Measurements from ENCODE around the gene PGK1.
A peak's percentile ranks its signal among the peaks of the same experiment; 100 is the strongest.
"Not testable (repeated sequence)": the region's sequence is repeated elsewhere in the genome, so short reads cannot be mapped to it uniquely, and the experiment has no call there.

The PGK1 gene

DNA sequence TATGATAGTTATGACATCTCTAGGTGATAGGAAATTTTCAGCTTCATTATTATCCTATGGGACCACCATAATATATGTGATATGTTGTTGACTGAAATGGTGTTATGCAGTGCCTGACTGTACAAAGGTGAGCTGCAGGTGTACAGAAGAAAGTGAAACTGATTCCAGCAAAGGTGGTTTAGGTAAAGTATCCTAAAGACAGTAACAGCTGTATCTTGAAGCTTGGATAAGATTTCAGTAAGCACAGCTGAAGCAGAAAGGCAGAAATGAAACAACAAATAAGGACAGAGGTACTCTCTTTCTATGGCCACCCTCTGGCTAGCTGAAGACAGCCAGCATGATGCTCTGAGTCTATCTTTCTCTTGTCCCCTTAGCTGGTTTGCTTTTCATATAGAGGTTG lies 30.0 kb upstream of the PGK1 start:
- CTCF ChIA-PET = no interaction called here
- TF ChIP-seq, protein P1, sequence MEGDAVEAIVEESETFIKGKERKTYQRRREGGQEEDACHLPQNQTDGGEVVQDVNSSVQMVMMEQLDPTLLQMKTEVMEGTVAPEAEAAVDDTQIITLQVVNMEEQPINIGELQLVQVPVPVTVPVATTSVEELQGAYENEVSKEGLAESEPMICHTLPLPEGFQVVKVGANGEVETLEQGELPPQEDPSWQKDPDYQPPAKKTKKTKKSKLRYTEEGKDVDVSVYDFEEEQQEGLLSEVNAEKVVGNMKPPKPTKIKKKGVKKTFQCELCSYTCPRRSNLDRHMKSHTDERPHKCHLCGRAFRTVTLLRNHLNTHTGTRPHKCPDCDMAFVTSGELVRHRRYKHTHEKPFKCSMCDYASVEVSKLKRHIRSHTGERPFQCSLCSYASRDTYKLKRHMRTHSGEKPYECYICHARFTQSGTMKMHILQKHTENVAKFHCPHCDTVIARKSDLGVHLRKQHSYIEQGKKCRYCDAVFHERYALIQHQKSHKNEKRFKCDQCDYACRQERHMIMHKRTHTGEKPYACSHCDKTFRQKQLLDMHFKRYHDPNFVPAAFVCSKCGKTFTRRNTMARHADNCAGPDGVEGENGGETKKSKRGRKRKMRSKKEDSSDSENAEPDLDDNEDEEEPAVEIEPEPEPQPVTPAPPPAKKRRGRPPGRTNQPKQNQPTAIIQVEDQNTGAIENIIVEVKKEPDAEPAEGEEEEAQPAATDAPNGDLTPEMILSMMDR (IDR thresholded peaks at IDR 0.05; ENCODE audit: insufficient read depth, low read length, missing control alignments) = no peak
- POLR2A ChIA-PET = no interaction called here
- H3K4me3 ChIP-seq (ENCODE audit: low read depth, low read length) = no peak overlapping the region
- DNase-seq (ENCODE audit: low read depth, low spot score) = no peak

DNA sequence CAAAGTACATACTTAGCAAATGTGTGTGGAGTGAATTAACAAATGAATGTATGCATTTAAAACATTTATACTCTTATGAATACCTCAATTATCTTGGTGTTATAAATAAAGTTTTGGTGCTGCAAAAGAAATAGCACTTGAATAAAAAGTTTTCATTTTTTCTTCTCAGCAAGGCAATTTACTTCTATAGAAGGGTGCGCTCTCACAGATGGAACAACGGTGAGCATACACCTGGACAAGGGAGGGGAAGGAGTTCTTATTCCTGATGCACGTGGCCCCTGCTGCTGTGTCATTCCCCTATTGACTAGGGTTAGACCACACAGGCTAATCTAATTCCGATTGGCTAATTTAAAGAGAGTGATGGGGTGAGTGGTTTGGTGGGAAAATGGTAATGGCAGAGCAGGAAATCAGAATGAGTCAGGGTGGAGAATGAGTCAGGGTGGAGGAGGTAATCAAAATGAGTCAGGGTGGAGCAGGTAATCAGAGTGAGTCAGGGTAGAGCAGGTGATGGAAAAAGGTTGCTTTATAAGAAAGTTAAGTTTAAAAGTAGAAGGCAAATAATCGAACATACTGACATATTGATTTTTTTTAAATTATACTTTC lies 28.2 kb upstream of the PGK1 start:
- no peak overlapping the region for H3K4me3 ChIP-seq (ENCODE audit: low read depth, low read length)
- POLR2A ChIA-PET = no interaction called here
- TF ChIP-seq, protein P1 (IDR thresholded peaks at IDR 0.05; ENCODE audit: insufficient read depth, low read length, missing control alignments) = no peak
- CTCF ChIA-PET = interaction anchor here (0.7 kb wide), 1 partner anchor 11 kb away, joined by 3 read pairs; no protein-coding TSS in a partner anchor
- DNase-seq (ENCODE audit: low read depth, low spot score) = no peak

DNA sequence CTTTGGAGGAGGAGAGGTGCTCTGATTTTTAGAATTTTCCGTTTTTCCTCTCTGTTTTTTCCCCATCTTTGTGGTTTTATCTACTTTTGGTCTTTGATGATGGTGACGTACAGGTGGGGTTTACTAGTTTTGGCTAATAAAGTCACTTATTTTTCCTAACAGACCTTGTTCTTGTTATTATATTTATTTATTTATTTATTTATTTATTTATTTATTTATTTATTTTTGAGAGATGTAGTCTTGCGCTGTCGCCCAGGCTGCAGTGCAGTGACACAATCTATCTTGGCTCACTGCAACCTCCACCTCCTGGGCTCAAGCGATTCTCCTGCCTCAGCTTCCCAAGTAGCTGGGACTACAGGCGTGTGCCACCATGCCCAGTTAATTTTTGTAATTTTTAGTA lies 22.6 kb upstream of the PGK1 start:
- POLR2A ChIA-PET; H3K4me3 ChIP-seq (ENCODE audit: low read depth, low read length); DNase-seq (ENCODE audit: low read depth, low spot score); CTCF ChIA-PET: not testable (repeated sequence)

DNA sequence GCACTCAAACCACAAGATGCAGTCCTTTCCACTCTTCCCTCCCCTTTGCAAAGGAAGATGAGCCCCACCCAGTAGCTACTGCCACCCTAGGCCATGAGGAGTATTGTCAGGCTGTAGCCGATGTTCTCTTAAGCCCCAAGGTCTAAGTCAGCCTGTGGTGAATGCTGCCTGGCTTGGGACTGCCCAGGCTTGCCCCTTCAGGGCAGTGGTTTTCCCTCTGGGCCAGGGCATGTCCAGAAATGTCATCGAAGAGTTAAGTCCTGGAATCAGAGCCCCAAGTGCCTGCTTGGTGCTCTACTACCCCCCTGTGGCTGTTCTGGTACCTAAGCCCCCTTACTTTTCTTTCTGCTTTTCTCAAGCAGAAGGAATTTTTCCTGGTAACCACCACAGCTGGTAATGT lies 11.8 kb upstream of the PGK1 start:
- no peak overlapping the region for H3K4me3 ChIP-seq (ENCODE audit: low read depth, low read length)
- DNase-seq (ENCODE audit: low read depth, low spot score) = no peak
- CTCF ChIA-PET = interaction anchor here (0.8 to 1.3 kb wide), 3 partner anchors 10 to 1814 kb away, joined by 3 to 4 read pairs (median 4); partner anchors contain the start of gene COX7B
- POLR2A ChIA-PET = no interaction called here
- TF ChIP-seq, protein P1 (IDR thresholded peaks at IDR 0.05; ENCODE audit: insufficient read depth, low read length, missing control alignments) = peak; percentile 25

DNA sequence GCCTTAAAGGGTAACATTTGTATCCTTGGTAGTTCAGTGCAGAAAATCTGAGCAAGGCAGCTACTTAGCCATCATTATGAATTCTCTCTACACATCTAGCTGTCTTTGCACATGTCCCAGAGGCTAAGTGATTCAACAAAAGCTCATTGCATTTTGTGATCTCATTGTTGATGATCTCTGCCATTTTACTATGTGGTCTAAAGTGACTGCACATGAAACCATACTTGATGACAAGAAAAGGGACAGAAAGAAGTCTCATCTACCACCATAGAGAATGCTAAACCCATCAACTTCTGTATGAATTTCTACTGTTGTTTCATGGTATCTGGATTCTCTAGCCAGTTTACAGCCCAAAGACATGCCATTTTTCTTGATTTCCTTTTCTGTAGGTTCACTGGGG lies 5.9 kb upstream of the PGK1 start:
- ChIA-PET POLR2A (no interaction called here), CTCF (no interaction called here)
- DNase-seq (ENCODE audit: low read depth, low spot score) = no peak
- TF ChIP-seq, protein P1 (IDR thresholded peaks at IDR 0.05; ENCODE audit: insufficient read depth, low read length, missing control alignments) = no peak
- H3K4me3 ChIP-seq (ENCODE audit: low read depth, low read length) = no peak overlapping the region

DNA sequence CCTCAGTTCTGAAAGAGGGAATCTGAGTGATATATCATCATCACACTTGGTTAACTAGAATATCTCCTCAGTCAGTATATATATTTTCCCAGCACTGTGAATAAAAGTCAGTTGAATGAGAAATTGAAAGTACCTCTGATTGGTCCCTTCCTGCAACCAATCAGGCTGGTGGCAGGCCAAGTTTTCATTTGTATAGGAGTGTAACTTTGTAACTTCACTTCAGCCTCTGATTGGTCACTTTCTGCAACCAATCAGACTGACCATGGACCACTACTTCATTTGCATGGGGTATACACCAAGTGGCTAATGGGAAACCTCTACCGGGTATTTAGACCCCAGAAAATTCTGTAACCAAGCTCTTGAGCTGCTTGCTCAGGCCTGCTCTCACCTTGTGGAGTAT lies 2.0 kb upstream of the PGK1 start:
- TF ChIP-seq, protein P1 (IDR thresholded peaks at IDR 0.05; ENCODE audit: insufficient read depth, low read length, missing control alignments) = no peak
- H3K4me3 ChIP-seq (ENCODE audit: low read depth, low read length) = no peak overlapping the region
- ChIA-PET CTCF (interaction anchor here (1.0 to 1.2 kb wide), 3 partner anchors 9 to 192 kb away, joined by 3 read pairs; partner anchors contain the start of gene ATP7A), POLR2A (no interaction called here)
- no peak for DNase-seq (ENCODE audit: low read depth, low spot score)

DNA sequence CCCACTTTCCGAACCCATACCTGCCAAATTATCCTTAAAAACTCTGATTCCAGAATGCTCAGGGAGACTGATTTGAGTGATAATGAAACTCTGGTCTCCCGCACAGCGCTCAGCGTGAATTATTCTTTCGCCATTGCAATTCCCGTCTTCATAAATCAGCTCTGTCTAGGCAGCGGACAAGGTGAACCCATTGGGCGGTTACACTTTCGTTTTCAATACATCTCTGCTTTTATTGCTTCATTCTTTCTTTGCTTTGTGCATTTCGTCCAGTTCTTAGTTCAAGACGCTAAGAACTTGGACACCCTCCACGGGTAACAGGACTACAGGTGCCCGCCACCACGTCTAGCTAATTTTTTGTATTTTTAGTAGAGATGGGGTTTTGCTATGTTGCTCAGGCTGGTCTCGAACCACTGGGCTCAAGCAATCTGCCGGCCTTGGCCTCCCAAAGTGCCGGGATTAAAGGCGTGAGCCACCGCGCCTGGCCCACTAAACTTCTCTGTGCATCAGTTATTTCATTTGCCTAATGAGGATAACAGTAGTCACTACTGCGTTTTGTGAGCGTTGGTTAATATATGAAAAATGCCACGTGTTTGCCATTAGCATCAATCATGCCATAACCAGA lies 936 bp upstream of the PGK1 start:
- POLR2A ChIA-PET = no interaction called here
- no peak for DNase-seq (ENCODE audit: low read depth, low spot score)
- CTCF ChIA-PET = interaction anchor here (1.0 to 1.2 kb wide), 2 partner anchors 11 to 13 kb away, joined by 3 read pairs; no protein-coding TSS in a partner anchor
- TF ChIP-seq, protein P1 (IDR thresholded peaks at IDR 0.05; ENCODE audit: insufficient read depth, low read length, missing control alignments) = no peak
- H3K4me3 ChIP-seq (ENCODE audit: low read depth, low read length) = peak overlapping the region; percentile 51

All from AG04449 (cell line).